Caki2 (cell line): ENCODE data around the gene TIGD1. TPM values are rescaled to one million over a fixed set of nuclear protein-coding genes. Genes with fewer than 3 reads are reported as not detected.

Experiments used
- DNase-seq: peaks from one replicate; pipeline ENCODE4 v3.0.0-alpha.2; 2015; ENCODE audit warnings: low read depth
- in situ Hi-C: cut with HindIII; loops from 2 replicates; pipeline ENCODE4 v1.10.0; 2016; ENCODE audit warnings: low sequenced_read_pairs, low pct_unique_long_range_greater_than_20kb, mixed read lengths
- total RNA-seq: library from RNA; depleted of rRNA; stranded (reverse); fragments of >200 nt; shearing (Covaris generic); gene quantifications from 2 replicates; pipeline ENCODE4 v1.2.3, GENCODE V29; 2014; ENCODE audit warnings: low replicate concordance; rRNA removed

The TIGD1 gene
- total RNA-seq: 1.6 and 2.2 TPM in 2 replicates

- in situ Hi-C loops: no loop called here
- peak; percentile 87 for DNase-seq
Measured at GRCh38 chr2:232550354-232551249, at the start of gene TIGD1, which contains the start of gene EIF4E2. TIGD1 (minus strand) TSS chr2:232550557; CDS start chr2:232549882, 675 bp downstream. EIF4E2 (plus strand) TSS chr2:232550689; CDS start chr2:232550725, 36 bp downstream.

GRCh38 chr2:232598293-232598692, 47.9 kb upstream of the TIGD1 start:
- DNase-seq: no peak
- in situ Hi-C loops: no loop called here

DNA sequence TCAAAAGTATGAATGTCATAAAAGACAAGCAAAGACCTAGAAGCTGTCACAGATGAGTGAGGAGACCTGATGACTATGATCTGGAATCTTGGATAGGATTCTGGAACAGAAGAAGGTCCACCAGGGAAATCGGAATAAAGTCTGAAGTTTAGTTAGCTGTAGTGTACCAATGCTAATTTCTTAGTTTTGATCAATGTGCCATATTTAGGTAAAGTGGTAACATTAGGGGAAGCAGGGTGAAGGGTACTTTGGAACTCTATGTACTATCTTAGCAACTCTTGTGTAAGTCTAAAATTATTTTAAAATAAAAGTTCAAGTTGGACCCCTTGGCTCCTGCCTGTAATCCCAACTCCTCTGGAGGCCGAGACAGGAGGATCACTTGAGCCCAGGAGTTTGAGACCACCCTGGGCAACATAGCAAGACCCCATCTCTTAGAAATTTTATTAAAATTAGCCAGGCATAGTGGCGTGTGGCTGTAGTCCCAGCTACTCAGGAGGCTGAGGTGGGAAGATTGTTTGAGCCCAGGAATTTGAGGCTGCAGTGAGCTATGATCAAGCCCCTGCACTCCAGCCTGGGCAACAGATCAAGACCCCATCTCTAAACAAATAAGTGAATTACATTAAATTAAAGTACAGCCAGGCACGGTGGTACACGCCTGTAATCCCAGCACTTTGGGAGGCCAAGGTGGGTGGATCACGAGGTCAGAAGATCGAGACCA, 47.2 kb upstream of the TIGD1 start:
- in situ Hi-C loops: no loop called here

DNA sequence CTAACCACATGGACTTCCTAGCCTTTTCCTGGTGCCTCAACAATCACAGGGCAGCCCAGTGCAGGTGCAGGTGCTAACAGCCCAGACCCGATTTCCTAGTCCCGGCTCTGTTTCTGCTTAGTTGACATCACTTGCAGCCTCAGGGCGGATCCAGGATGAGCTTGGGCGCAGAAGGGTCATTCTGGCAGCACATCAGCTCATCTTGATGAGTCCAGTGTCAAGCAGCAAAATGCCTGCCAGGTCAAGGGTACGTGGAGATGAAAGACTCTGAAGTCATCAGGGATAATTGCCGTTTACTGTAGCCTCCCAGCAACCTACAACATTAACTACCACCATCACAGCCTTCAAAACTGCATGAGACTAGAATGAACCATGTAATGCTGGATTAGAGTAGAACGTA, 43.6 kb upstream of the TIGD1 start:
- in situ Hi-C loops: no loop called here
- no peak for DNase-seq

More for the DNA sequence above, 47.2 kb upstream of the TIGD1 start:
- no peak for DNase-seq

- peak; percentile 84 for DNase-seq
- in situ Hi-C loops: no loop called here
Measured at GRCh38 chr2:232592772-232593395, 42.5 kb upstream of the TIGD1 start.

DNA sequence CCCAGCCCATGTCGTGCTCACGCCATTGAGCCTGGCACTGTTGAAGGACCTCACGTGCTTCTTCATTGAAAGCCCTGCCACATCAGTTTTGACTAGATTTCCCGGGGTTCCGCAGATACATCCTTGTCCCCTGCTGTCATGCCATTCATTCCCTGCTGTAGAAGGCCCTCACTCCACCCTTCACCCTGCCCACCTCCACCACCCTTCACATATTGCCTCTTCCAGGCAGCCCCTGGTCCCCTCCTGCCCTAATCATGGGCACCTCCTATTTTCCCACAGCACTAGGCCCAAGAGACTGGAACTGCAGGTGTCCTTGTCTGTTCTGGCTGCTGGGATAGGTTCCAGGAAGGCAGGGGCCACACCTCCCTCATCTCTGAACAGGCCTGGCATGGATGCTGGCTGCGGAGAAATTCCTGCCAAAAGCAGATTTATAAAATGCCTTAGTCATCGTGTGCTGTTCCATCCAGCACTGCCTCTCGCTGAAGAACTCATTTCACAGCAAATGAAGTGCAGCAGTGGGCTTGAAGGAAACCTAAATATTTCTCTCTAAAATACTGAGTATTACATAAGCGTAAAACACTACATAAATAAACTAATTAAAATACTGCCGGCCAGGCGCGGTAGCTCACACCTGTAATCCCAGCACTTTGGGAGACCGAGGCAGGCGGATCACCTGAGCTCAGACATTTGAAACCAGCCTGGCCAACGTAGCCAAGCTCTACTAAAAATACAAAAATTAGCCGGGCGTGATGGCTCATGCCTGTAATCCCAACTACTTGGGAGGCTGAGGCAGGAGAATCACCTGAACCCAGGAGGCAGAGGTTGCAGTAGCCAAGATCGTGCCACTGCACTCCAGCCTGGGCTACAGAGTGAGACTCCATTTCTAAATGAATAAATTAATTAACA, 38.6 kb upstream of the TIGD1 start:
- in situ Hi-C loops: no loop called here
- peak; percentile 68 for DNase-seq

GRCh38 chr2:232588031-232588430, 37.7 kb upstream of the TIGD1 start:
- in situ Hi-C loops: no loop called here
- DNase-seq: no peak

DNA sequence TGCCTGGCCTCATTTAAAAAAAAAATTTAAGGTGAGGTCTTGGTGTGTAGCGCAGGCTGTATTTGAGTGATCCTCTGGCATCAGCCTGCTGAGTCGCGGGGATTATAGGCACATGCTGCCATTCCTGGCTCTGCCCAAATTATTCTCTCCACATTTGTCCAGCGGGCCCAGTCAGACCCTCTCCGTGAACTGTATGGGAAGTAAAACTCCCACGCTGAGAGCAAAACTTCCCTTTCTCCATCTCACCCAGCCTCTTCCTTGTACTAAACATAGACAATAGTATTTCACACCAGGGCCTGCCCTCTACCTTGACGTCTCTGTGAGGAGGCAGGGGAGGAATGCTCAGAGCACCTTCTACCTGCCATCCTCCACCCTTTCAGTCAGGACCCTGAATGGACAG, 37.2 kb upstream of the TIGD1 start:
- in situ Hi-C loops: no loop called here
- DNase-seq: no peak

DNA sequence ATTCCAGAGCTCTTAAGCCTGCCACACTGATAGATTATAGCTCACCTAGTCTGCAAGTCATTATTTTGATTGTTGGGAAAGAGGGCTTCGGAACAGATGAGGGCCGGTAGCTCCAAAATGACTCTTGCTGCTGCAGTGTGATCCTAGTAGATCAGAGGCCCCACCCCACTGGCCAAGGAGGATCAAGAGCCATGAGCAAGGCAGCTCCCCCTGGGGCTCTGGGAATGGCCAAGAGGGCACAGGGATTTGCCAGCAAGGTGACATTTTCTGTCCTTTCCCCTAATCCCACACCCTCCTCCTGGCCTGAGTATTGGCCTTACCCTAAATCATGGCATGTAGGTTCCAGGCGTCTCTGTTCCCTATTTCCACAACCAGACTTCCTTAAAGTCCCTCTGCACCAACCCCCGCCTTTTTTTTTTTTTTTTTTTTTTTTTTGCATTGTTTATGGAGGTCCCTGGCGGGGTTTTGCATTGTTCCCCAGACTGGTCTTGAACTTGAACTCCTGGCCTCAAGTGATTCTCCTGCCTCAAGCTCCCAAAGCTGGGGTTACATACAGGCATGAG, 36.7 kb upstream of the TIGD1 start:
- in situ Hi-C loops: no loop called here
- DNase-seq: no peak

DNA sequence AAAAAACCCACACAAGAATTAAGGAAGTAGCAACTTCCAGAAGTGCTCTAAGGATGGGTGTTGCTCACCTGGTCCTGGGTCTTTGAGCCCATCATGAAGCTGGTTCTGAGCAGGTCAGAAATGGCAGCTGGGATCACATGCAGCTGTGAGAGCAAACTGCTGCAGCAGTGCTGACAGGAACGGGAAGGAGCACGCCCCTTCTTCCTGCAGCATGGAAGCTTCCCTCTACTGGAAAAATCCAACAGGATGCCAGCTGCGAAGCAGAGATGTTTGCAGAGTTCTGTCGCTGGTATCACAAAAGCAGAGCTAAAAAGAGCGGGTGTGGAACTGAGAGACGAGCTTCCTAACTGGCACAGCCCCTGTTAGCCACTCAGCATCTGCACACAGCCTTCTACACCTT, 33.9 kb upstream of the TIGD1 start:
- DNase-seq: no peak

GRCh38 chr2:232581725-232582124, 31.4 kb upstream of the TIGD1 start:
- no peak for DNase-seq
- in situ Hi-C loops: no loop called here

More for the DNA sequence above, 33.9 kb upstream of the TIGD1 start:
- in situ Hi-C loops: no loop called here

- in situ Hi-C loops: no loop called here
- no peak for DNase-seq
Measured at GRCh38 chr2:232580648-232580981, 30.3 kb upstream of the TIGD1 start.

- in situ Hi-C loops: no loop called here
- DNase-seq: no peak
Measured at GRCh38 chr2:232578626-232579025, 28.3 kb upstream of the TIGD1 start.

DNA sequence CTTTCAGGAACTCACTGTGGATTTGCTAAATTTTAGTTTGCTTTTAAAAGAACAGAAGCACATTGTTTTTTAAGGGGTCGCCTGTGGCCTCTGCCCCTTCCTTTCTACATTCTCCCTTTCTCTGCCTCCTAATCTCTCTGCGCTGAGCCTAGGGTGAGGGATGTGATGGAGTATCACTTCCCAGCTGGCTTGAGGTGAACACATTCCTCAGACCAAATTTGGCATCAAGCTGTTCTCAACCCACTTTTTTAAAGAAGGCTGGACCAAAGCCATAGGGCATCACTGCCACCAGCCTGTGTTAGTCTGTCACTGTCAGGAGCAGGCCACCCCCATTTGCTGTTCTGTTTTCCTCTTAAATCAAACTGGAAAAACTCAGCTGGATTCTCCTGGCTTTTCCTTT, 27.5 kb upstream of the TIGD1 start:
- no peak for DNase-seq
- in situ Hi-C loops: no loop called here

- DNase-seq: no peak
- in situ Hi-C loops: no loop called here
Measured at GRCh38 chr2:232576995-232577394, 26.6 kb upstream of the TIGD1 start.

DNA sequence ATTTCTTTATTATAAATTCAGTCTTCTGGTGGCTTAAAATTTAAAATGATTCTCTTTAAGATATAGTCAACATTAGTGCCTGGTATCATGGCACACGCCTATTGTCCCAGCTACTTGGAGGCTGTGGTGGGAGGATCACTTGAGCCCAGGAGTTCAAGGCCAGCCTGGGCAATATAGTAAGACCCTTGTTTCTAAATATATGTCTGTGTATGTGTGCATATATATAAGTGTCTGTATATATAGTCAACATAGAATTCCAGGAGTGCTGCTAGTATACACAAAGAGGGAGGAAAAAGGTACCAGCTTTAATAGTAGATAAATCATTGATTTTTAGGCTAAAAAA, 25.0 kb upstream of the TIGD1 start:
- in situ Hi-C loops: no loop called here
- no peak for DNase-seq

DNA sequence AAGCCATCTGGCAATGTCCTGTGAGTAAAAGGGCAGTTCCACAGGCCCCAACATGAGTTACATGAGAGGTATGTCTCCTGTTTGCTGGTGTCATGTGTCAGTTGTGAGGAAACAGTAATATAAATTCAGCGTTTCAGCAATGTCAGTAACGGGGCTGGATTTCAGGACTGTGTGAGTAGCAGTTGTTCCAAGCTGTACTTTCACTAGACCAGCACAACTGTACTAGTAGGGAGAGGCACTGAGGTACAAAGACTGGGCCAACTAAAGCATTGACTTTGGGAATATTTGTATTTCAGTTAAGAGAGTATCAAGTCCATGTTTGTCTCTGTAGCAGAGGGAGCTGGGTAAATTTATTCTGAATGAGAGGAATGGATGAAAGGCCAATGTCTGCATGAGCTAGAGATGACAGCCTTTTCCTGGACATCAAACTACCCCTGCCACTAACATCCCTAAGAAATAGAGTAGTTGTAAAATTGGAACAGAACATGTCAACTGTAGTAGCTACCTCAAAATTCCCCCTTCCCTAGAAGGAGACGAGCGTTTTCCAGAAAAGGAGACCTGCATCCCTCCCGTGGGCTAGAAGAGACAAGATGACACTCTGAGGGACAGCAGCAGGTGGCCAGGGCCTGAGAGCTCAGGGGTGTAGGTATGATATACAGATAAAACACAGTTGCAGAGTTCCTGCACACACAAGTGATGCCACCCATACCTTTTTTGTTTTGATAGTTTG, 24.5 kb upstream of the TIGD1 start:
- in situ Hi-C loops: no loop called here
- no peak for DNase-seq
